Ascending aorta (tissue), 2 donors: Measurements from ENCODE around the gene TM7SF2. TPM values are rescaled to one million over a fixed set of nuclear protein-coding genes. Genes with fewer than 3 reads are reported as not detected.

Experiments used
- DNase-seq, 2 donors: peaks; one replicate each; pipeline ENCODE4 v3.0.0-alpha.2; 2019; ENCODE audit warnings: low spot score in 2 of 2
- H3K27ac ChIP-seq, 2 donors: fragments of 200-600 bp; sonication (generic); one replicate each; pipeline ENCODE4 v1.5.1; 2016 to 2017; ENCODE audit warnings: mild to moderate bottlenecking in 1 of 2
- H3K27me3 ChIP-seq: fragments of 200-600 bp; sonication (generic); one replicate; pipeline ENCODE4 v1.5.1; 2017
- H3K36me3 ChIP-seq, 2 donors: fragments of 200-600 bp; sonication (generic); one replicate each; pipeline ENCODE4 v1.5.1; 2016
- H3K4me1 ChIP-seq, 2 donors: fragments of 200-600 bp; sonication (generic); one replicate each; pipeline ENCODE4 v1.5.1; 2016 to 2017; ENCODE audit warnings: mild to moderate bottlenecking in 1 of 2
- H3K4me3 ChIP-seq, 2 donors: fragments of 200-600 bp; sonication (generic); one replicate each; pipeline ENCODE4 v1.5.1; 2016 to 2017; ENCODE audit warnings: mild to moderate bottlenecking in 1 of 2
- H3K9me3 ChIP-seq, 2 donors: fragments of 200-600 bp; sonication (generic); one replicate each; pipeline ENCODE4 v1.5.1; 2016
- intact Hi-C: fragments of 100-400 bp; cut with DNase I; formaldehyde crosslinking; loops from one replicate; pipeline ENCODE4 v1.15.1; 2023
- total RNA-seq: library from RNA; depleted of rRNA; stranded (reverse); fragments of >200 nt; gene quantifications from one replicate; pipeline ENCODE4 v1.1.0, GENCODE V29; 2016
- TF ChIP-seq, protein P1 (sequence below), 3 experiments: fragments of 200-600 bp in 2 of 3; fragments of 450-650 bp in 1 of 3; sonication (generic) in 2 of 3; IDR thresholded peaks; one replicate each; pipeline ENCODE4 v1.5.1; 2016 to 2019; ENCODE audit warnings: antibody characterized with exemption in 3 of 3, mild to moderate bottlenecking in 1 of 3, moderate library complexity in 1 of 3

The TM7SF2 gene
- total RNA-seq, 1 donor from 2014 or later = 10.6 TPM

DNA sequence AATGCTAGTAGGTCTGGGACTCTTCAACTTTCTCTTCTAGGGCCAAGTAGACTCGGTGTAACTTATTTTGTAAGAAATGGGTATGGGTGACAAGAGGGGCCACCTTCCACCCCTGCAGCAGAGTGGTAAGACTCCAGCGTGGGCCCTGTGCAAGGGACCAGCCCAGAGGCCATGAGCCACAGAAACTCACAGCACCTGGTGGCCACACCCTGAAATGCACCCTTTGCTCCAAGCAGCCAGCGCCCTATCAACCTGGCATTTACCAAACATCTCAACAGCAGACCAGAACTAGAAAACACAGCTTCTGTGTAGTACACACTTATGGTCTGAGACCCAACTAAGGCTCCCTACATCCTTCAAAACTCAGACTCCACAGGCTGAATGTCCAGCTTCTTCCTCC lies 33.5 kb upstream of the TM7SF2 start:
- TF ChIP-seq, protein P1, sequence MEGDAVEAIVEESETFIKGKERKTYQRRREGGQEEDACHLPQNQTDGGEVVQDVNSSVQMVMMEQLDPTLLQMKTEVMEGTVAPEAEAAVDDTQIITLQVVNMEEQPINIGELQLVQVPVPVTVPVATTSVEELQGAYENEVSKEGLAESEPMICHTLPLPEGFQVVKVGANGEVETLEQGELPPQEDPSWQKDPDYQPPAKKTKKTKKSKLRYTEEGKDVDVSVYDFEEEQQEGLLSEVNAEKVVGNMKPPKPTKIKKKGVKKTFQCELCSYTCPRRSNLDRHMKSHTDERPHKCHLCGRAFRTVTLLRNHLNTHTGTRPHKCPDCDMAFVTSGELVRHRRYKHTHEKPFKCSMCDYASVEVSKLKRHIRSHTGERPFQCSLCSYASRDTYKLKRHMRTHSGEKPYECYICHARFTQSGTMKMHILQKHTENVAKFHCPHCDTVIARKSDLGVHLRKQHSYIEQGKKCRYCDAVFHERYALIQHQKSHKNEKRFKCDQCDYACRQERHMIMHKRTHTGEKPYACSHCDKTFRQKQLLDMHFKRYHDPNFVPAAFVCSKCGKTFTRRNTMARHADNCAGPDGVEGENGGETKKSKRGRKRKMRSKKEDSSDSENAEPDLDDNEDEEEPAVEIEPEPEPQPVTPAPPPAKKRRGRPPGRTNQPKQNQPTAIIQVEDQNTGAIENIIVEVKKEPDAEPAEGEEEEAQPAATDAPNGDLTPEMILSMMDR (IDR thresholded peaks at IDR 0.05) = peak in 1 of 3 experiments; percentile 38
- DNase-seq = no peak
- intact Hi-C loops = no loop called here
- Histone ChIP-seq H3K9me3 (no peaks in the 10 kb centered on the region), H3K4me3 (no peak overlapping the region), H3K36me3 (no peaks in the 10 kb centered on the region), H3K4me1 (no peaks in the 10 kb centered on the region), H3K27me3 (no peaks in the 10 kb centered on the region), H3K27ac (no peak overlapping the region)

GRCh38 chr11:65078786-65079342 lies 32.8 kb upstream of the TM7SF2 start:
- H3K27ac ChIP-seq = no peak overlapping the region
- intact Hi-C loops = no loop called here
- H3K27me3 ChIP-seq = no peaks in the 10 kb centered on the region
- no peak overlapping the region for H3K4me3 ChIP-seq
- H3K36me3 ChIP-seq = no peaks in the 10 kb centered on the region
- DNase-seq = no peak
- no peaks in the 10 kb centered on the region for H3K4me1 ChIP-seq
- no peaks in the 10 kb centered on the region for H3K9me3 ChIP-seq
- TF ChIP-seq, protein P1 (IDR thresholded peaks at IDR 0.05) = no peak

- Histone ChIP-seq H3K9me3 (no peaks in the 10 kb centered on the region), H3K27ac (peak overlapping the region; percentile 93 to 97), H3K4me1 (peaks cover 10% of the 10 kb centered on the region in 2 donors), H3K4me3 (peak overlapping the region; percentile 85 to 90), H3K27me3 (no peaks in the 10 kb centered on the region), H3K36me3 (peaks cover 26 to 29% of the 10 kb centered on the region in 2 donors)
- TF ChIP-seq, protein P1 (IDR thresholded peaks at IDR 0.05) = no peak
- DNase-seq = no peak
- intact Hi-C loops = loop anchor here (5.0 to 10.0 kb wide), 3 partner anchors 41 to 278 kb away; partner anchors contain the start of genes MAP4K2, SAC3D1 and SNX15
Observed at GRCh38 chr11:65083134-65083833, 28.4 kb upstream of the TM7SF2 start.

DNA sequence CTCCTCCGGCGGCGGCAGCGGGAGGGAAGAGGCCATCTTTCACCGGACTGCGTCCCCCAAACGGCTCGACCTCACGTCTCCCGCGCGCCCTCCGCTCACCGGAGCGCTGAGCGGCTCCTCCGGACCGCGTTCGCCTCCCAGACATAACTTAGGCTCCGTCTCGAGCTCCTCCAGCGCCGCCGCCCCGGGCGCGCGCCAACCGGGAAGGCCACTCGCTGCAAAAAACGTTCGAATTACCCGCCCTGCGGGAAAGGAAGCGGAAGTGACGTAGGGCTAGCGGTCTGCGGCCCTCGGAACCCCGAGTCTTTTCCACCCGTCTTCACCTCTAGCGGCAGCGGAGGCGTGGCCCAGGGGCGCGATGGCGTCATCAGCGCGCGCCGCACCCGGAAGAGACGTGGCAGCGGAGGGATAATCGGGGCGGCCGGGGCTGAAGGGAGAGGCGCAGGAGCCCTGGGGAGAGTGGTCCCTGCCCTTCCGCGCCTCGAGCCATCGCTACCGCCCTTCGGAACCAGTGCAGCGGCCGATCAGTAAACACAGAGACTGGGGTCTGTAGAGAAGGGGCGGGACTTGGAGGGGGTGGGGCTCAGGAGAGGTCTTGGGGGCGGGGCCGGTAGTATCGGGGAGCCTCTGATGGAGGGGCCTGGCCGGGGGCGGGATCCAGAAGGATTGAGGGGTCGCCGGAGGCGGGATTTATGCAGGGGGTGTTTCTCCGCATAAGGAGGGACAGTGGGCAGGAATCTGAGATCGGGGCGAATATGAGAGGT lies 27.7 kb upstream of the TM7SF2 start, which contains the start of the genes CDCA5 and ZFPL1:
Gene CDCA5 (minus strand): TSS at position 207 of the 764 bp plus-strand sequence. CDS start 62 bp downstream, at position 145.
Gene ZFPL1 (plus strand): TSS at position 389 of the 764 bp plus-strand sequence. CDS start 477 bp downstream, outside the sequence.
- TF ChIP-seq, protein P1 (IDR thresholded peaks at IDR 0.05) = no peak
- no peaks in the 10 kb centered on the region for H3K27me3 ChIP-seq
- peaks cover 28 to 37% of the 10 kb centered on the region in 2 donors for H3K36me3 ChIP-seq
- H3K4me3 ChIP-seq = peak within 1 kb of the TSS; percentile 85 to 90
- peak; percentile 77 to 97 for DNase-seq
- peaks cover 10% of the 10 kb centered on the region in 2 donors for H3K4me1 ChIP-seq
- intact Hi-C loops = loop anchor here (1.0 to 10.0 kb wide), 8 partner anchors 12 to 279 kb away; partner anchors contain the start of genes ATG2A, FAU, MAP4K2 and MRPL49
- peak within 1 kb of the TSS; percentile 93 to 97 for H3K27ac ChIP-seq
- H3K9me3 ChIP-seq = no peaks in the 10 kb centered on the region

DNA sequence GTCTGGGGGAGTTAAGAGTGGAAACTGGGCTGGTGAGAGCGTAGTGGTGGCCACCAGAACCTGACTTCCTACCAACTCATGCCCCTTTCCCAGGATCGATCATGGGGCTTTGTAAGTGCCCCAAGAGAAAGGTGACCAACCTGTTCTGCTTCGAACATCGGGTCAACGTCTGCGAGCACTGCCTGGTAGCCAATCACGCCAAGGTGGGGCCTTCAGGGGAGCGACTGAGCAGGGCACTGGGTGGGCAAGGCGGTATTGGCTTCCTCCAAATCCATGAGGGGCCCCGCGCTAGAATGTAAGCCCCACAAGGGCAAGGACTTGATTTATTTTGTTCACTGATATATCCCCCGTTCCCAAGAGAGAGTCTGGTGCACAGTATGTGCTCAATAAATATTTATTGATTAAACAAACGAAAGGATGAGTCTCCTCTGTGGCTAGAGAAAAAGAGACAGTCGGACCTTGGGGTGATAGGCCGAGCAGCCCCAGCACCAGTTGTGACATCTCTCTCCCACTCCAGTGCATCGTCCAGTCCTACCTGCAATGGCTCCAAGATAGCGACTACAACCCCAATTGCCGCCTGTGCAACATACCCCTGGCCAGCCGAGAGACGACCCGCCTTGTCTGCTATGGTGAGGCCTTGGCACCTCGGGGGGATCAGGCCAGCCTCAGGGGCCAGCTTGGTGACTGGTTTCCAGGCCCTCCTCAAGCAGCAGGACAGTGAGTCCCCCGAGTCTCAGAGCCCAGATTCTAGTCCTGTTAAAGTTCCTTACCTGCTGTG lies 26.9 kb upstream of the TM7SF2 start:
- Histone ChIP-seq H3K27me3 (no peaks in the 10 kb centered on the region), H3K27ac (peak overlapping the region; percentile 93 to 97), H3K4me1 (peaks cover 10% of the 10 kb centered on the region in 2 donors), H3K4me3 (peak overlapping the region; percentile 85 to 90), H3K36me3 (peaks cover 28 to 43% of the 10 kb centered on the region in 2 donors), H3K9me3 (no peaks in the 10 kb centered on the region)
- TF ChIP-seq, protein P1 (IDR thresholded peaks at IDR 0.05) = no peak
- no peak for DNase-seq
- intact Hi-C loops = loop anchor here (1.0 to 10.0 kb wide), 8 partner anchors 12 to 280 kb away; partner anchors contain the start of genes ATG2A, FAU, MAP4K2 and MRPL49
